Middle frontal gyrus (tissue), 1 donor: ENCODE results near the gene DSG3.

Source experiments
- DNase-seq: peaks from one replicate; pipeline ENCODE4 v3.0.0-alpha.2; 2015; ENCODE audit warnings: low spot score; ENCODE audit errors: extremely low spot score

The DSG3 gene

GRCh38 chr18:31430072-31430471, 17.5 kb upstream of the DSG3 start:
- no peak for DNase-seq

GRCh38 chr18:31430554-31430953, 17.0 kb upstream of the DSG3 start:
- DNase-seq: no peak

DNA sequence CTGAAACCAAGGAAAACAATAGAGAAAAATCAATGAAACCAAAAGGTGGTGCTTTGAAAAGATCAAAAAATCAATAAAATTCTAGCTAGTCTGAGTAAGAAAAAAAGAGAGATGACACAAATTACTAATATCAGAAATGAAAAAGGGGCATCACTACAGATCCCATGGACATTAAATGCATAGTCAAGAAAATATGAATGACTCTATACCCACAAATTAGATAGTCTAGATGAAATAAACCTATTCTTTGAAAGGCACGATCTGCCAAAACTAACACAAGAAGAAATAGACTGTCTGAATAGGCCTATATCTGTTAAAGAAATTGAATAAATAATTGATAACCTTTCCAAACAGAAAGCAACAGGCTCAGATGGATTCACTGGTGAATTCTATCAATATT, 15.2 kb upstream of the DSG3 start:
- no peak for DNase-seq

DNA sequence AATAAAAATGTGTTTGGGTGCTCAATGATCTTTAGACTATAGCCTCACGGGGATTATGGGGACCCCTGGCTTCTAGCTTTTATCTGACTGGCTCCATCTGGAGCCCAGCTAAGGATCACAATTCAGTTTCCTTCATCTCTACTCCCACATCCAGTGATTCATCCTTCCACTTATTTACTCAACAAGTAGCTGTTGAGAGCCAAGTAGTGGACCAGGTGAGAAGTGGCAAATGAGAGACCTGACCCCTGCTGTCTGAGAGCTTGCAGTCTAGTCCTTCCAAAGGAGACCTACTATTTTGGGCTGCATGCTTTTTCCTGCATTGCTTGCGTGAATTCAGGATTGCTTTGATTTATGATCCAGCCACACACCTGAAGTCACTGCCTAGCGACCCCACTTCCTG, 10.7 kb upstream of the DSG3 start:
- no peak for DNase-seq

DNA sequence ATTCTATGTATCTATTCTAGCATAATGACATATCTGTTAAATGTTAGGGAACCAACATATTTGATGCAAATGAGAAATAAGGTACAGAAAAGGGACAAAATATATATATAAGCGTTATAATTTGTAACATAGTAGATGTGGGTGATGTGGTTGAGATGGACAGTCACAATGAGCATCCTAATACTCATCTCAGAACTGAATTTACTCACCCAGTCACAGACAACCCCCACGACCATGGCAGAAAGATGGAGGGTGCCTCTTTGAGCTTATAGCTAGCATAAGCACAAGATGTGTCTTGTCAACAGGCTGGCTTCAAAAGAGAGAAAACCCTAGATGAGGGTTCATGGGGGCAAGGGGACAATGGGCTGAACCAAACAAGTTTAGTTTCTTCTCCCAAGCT, 9.1 kb upstream of the DSG3 start:
- no peak for DNase-seq

DNA sequence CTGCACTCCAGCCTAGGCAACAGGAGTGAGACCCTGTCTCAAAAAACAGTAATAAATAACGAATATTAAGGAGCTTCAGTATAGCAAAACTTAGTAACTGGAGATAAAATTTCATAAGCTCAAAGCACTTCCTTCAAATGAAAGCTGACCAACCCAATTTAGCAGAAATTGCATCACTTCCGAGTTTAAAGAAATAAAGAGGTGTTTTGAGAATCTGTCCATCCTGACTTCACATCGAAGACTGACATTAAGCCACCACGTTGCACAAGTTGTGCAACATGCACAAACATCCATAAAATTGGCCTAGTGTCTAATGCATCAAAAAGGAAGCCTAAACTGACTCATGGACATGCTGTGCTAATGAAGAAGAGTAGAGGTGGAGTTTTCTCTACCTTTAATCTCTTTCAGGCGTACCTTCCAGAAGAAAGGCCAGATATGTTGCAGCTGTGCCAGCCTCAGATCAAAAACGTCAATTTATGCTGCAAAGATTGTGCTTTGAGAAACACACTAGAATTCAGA, 7.7 kb upstream of the DSG3 start:
- no peak for DNase-seq

DNA sequence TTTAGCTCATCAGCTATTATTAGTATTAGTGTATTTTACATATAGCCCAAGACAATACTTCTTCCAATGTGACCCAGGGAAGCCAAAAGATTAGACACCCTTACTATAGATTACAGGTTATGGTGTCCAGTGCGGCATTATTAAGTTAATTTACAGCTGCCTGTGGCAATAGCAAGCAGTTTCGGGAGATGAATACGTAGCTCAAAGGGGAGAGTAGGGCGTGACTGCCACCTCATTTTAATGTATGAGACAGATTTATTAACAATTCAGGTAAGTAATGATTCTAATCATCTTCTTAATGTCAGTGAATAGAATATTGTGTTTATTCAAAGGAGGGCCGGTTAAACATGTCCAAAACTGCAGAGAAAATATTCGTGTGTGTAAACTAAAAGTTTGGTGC, 6.8 kb upstream of the DSG3 start:
- DNase-seq: no peak

GRCh38 chr18:31441493-31441892, 6.0 kb upstream of the DSG3 start:
- no peak for DNase-seq

DNA sequence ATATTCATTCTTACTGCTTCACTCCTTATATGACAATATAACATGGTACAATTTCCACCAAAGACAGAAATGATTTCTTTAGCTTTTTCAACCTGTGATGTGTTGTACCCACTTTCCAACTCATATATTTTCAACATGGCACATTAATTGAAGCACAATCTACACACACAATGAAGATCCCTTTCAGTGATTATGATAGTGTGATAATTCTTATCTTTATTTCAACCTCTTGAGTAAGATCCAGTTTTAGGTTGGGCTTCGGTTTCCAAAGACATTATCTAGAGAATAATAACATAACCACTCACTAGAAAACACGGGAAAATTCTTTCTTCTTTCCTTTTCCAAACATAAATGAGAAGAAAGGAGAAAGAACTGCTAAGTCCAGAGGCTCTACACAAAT, 3.4 kb upstream of the DSG3 start:
- no peak for DNase-seq

DNA sequence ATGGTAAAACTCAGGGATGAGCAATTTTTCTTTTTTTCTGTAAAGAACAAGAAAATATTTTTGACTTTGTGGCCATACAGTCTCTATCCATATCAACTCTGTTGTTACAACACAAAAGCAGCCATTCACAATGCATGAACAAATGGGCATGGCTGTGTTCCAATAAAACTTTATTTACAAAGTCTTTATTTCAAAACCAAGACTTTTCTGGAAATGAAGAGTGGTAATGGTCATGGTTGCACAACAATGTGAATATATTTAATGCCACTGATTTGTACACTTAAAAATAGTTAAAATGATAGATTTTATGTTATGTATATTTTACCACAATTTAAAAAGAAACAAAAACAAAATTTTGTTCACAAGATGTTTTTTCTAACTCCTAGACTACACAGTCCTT, 1.6 kb upstream of the DSG3 start:
- no peak for DNase-seq

- no peak for DNase-seq
These were observed 687 bp upstream of the DSG3 start for GRCh38 chr18:31446854-31447253.

- DNase-seq: no peak
These were observed 2.9 kb downstream of the DSG3 start for GRCh38 chr18:31450409-31450808.

DNA sequence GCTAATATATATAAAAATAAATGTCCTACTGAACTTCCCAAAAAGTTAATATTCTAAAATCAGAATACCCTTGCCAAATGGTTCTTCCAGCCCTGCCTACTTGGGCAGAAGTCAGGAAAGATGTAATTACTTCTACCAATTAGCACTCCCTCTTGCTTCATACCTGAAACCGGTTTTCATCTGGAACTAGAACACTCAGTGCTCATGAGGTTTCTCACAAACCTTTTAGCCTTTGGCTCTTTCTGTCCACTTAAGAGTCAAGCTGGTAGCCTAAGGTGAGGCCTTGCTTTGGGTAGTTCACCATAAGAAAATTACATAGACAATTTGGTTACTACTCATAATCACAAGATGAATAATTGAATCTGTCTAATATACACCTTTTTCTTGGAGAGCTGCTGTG, 4.1 kb downstream of the DSG3 start:
- no peak for DNase-seq

- DNase-seq: no peak
These were observed 6.6 kb downstream of the DSG3 start for GRCh38 chr18:31454066-31454708.

DNA sequence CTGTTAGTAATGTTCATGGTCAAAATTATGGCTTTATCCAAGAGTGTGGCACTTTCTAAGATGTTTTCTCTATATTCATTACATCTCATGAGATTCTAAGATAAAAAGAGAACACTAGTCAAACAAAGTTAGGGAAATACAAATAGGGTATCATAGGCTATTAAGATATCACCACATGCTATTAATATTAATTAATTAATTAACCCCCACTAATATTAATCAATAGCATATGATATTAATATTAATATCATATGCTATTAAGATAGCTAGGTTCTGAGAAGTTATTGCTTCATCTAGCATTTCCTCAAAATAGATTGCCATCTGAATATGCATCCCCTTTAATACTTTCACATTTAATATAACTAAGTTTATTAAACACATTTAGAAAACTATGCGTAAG, 22.1 kb downstream of the DSG3 start:
- DNase-seq: no peak

- DNase-seq: no peak
These were observed 31.1 kb downstream of the DSG3 start for GRCh38 chr18:31478688-31479087.

GRCh38 chr18:31482051-31482450, 34.5 kb downstream of the DSG3 start:
- no peak for DNase-seq

DNA sequence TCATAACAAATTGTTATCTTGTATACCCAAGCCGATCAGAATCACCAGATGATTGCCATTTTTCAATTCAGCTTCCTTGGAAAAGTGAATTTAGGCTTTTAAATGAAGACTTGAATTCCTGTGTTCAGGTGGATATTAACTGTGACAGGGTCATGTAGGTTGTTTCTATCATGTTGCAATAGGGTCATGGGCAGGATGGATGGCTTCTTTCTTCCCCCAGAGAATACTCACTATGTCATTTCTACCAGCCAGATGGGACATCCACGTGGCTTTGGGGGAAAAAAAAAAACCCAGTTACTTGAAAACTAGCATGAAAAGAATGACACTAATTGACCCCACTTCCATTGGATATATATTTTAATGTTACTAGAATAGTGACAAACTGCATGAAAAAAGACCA, 35.9 kb downstream of the DSG3 start:
- DNase-seq: no peak

DNA sequence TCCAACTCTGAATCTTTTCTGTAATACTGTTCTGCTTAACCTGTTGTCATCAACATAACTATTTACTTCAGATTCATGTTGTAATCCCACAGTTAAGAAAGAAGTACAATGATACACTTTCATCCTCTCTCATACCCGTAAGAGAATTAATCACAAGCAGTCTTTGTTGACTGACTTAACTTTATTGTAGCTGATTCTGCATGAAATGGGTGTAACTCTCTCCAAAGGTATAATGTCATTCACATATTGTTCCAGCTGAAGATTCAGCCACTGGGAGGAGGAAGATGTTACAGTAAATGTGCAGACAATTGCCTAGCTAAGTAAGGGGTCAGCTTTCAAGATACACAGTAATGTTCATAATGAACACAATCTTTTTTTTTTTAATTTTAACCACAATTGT, 36.9 kb downstream of the DSG3 start:
- no peak for DNase-seq

GRCh38 chr18:31486165-31486564, 38.6 kb downstream of the DSG3 start:
- DNase-seq: no peak

GRCh38 chr18:31487246-31488015, 39.9 kb downstream of the DSG3 start:
- DNase-seq: no peak

GRCh38 chr18:31489311-31489710, 41.8 kb downstream of the DSG3 start:
- DNase-seq: no peak

DNA sequence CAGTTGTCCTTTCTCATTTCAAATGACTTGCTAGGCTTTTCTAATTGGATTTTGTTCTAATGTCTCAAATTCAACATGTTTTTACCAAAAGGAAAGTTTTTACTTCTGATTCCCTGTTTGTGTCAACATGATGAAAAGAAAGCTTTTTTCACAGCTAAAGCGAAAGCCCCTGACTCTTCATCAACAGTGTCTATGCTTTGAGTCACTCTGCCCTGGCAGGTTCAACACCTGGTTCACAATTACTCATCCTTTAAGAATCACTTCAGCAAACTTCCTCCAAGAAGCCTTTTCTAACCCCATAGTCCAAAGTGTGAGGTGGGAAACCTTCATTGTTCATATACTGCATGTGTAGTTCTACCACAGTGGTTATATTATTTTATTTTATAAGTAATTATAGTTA, 42.8 kb downstream of the DSG3 start:
- no peak for DNase-seq
